ENCODE data around the gene RHOD. TPM values are rescaled to one million over a fixed set of nuclear protein-coding genes. Genes with fewer than 3 reads are reported as not detected.

Gene RHOD
- total RNA-seq, 1 experiment from 2014 or later = 33.5 TPM

- Histone ChIP-seq H3K4me3 (ENCODE audit: low read depth in 2 of 2, low read length in 2 of 2) (no peak overlapping the region), H3K9me3 (ENCODE audit: control insufficient read depth, insufficient read depth, low read depth, low read length) (no peaks in the 10 kb centered on the region), H3K27ac (ENCODE audit: low read length) (no peak overlapping the region), H3K4me1 (ENCODE audit: control insufficient read depth, insufficient read depth, low read length) (no peaks in the 10 kb centered on the region), H3K27me3 (ENCODE audit: control insufficient read depth, insufficient read depth, low read length) (no peaks in the 10 kb centered on the region), H3K36me3 (ENCODE audit: control insufficient read depth, insufficient read depth, low read length) (no peaks in the 10 kb centered on the region)
- in situ Hi-C loops (cut with HindIII; ENCODE audit: low pct_unique_long_range_greater_than_20kb, low sequenced_read_pairs) (no loop called here), intact Hi-C loops (cut with micrococcal nuclease; ENCODE audit: unreplicated experiment) (no loop called here)
- no TSS peak for BruUV-seq (replicated peaks)
- CTCF ChIA-PET = no interaction called here
- ATAC-seq (no peak), DNase-seq (ENCODE audit: low read depth, low spot score) (no peak)
- no peak for TF ChIP-seq POLR2AphosphoS5 (IDR thresholded peaks at IDR 0.05; ENCODE audit: low read depth, low read length)
- no peak for TF ChIP-seq SIN3A (IDR thresholded peaks at IDR 0.05; ENCODE audit: borderline replicate concordance, insufficient read depth, low read depth, low read length)
- no peak for TF ChIP-seq REST (IDR thresholded peaks at IDR 0.05; ENCODE audit: insufficient read depth in 1 of 2, low read depth in 2 of 2, low read length in 1 of 2)
- TF ChIP-seq CTCF (IDR thresholded peaks at IDR 0.05) = no peak
- no peak for TF ChIP-seq TCF7L2 (IDR thresholded peaks at IDR 0.05; ENCODE audit: low read depth, low read length)
- POLR2A ChIA-PET = no interaction called here
Observed at GRCh38 chr11:67010296-67010905, 46.2 kb upstream of the RHOD start.

GRCh38 chr11:67013511-67014045 is 43.1 kb upstream of the RHOD start:
- H3K9me3 ChIP-seq (ENCODE audit: control insufficient read depth, insufficient read depth, low read depth, low read length) = no peaks in the 10 kb centered on the region
- H3K27me3 ChIP-seq (ENCODE audit: control insufficient read depth, insufficient read depth, low read length) = no peaks in the 10 kb centered on the region
- H3K4me1 ChIP-seq (ENCODE audit: control insufficient read depth, insufficient read depth, low read length) = no peaks in the 10 kb centered on the region
- no peak overlapping the region for H3K27ac ChIP-seq (ENCODE audit: low read length)
- in situ Hi-C loops (cut with HindIII; ENCODE audit: low pct_unique_long_range_greater_than_20kb, low sequenced_read_pairs) (no loop called here), intact Hi-C loops (cut with micrococcal nuclease; ENCODE audit: unreplicated experiment) (no loop called here)
- ChIA-PET CTCF (interaction anchor here (0.6 kb wide), 1 partner anchor 318 kb away, joined by 3 read pairs; no protein-coding TSS in a partner anchor), POLR2A (interaction anchor here (0.6 to 0.7 kb wide), 2 partner anchors 105 to 209 kb away, joined by 4 to 6 read pairs; partner anchors contain the start of gene KDM2A)
- TF ChIP-seq POLR2AphosphoS5 (IDR thresholded peaks at IDR 0.05; ENCODE audit: low read depth, low read length) = no peak
- no peak for TF ChIP-seq TCF7L2 (IDR thresholded peaks at IDR 0.05; ENCODE audit: low read depth, low read length)
- TF ChIP-seq CTCF (IDR thresholded peaks at IDR 0.05) = no peak
- no peak for TF ChIP-seq REST (IDR thresholded peaks at IDR 0.05; ENCODE audit: insufficient read depth in 1 of 2, low read depth in 2 of 2, low read length in 1 of 2)
- no peak for TF ChIP-seq SIN3A (IDR thresholded peaks at IDR 0.05; ENCODE audit: borderline replicate concordance, insufficient read depth, low read depth, low read length)
- ATAC-seq = no peak
- BruUV-seq (replicated peaks) = no TSS peak
- DNase-seq (ENCODE audit: low read depth, low spot score) = no peak
- no peaks in the 10 kb centered on the region for H3K36me3 ChIP-seq (ENCODE audit: control insufficient read depth, insufficient read depth, low read length)
- H3K4me3 ChIP-seq (ENCODE audit: low read depth in 2 of 2, low read length in 2 of 2) = no peak overlapping the region
